Femur (tissue), 1 donor: ENCODE measurements around the gene TNP2.
"Not testable (repeated sequence)": the region's sequence is repeated elsewhere in the genome, so short reads cannot be mapped to it uniquely, and the experiment has no call there.

Experiments
- DNase-seq: peaks from one replicate; pipeline ENCODE4 v3.0.0-alpha.2; 2017

TNP2 gene

DNA sequence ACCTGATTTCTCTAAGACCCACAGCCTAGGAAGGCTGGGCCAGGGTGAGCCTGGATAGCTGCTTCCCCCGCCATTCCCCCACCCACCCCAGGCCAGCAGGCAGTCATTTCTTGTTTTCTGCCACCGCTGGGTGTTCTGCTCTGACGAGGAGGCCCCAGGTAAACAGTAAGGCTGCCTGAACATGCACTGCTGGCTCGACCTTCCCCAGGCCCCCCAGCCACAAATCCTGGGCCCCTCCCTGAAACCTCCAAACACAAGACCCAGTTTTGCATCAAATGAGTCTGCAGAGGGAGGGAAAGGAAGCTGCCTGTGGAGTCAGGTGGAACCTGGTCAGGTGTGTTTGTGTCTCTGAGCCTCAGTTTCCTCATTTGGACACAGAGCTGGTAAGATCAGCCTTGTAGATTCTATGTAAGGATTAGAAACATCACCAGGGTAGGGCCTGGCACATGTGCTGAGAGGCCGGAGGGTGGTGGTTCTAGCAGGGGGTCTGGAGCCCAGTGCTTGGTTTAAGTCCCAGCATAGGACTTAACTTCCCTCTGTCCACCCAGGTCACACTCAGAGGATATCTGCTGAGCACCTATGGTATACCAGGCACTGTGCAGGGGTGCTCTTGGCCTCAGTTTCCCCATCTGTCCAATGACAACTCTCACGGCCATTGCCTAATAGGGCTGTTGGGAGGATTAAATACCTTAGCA, 30.9 kb upstream of the TNP2 start:
- DNase-seq, result no peak

DNA sequence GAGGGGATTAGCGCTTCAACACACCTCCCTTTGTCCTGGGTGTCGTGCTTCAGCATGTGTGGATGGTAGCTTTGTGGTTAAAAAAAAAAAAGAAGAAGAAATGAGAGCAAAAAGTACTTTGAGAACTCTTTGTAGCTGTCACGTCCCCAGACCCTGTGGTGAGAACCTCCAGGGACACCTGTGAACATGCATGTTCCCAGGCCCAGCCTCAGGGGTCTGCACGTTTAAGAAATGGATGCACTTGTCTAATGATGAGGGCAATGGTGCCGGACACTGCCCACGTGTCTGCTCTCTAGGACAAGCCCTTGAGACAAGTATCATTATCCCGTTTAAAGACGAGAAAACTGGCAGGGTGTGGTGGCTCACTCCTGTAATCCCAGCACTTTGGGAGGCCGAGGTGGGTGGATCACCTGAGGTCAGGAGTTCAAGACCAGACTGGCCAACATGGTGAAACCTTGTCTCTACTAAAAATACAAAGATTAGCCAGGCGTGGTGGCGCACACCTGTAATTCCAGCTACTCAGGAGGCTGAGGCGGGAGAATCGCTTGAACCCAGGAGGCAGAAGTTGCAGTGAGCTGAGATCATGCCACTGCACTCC, 29.9 kb upstream of the TNP2 start:
- not testable (repeated sequence) for DNase-seq

DNA sequence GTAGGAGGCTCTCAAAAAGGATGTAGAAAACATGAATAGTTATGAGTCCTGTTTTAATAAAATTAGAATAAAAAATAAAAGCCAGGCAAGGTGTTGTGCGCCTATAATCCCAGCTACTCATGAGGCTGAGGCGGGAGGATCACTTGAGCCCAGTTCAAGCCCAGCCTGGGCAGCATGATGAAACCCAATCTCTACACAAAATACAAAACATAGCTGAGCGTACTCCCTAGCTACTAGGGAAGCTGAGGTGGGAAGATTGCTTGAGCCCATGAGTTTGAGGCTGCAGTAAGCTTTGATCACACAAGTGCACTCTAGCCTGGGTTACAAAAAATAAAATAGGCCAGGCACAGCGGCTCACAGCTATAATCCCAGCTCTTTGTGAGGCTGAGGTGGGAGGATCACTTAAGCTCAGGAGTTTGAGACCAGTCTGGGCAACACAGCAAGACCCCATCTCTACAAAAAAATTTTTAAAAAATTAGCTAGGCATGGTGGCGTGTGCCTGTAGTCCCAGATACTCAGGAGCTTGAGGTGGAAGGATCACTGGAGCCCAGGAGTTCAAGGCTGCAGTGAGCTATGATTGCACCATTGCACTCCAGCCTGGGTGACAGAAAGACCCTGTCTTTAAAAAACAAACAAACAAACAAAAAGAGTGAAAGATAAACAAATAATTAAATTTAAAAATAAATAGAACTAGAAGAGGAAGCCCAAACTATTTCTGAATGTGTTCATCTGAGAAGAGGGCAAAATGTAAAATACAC, 29.2 kb upstream of the TNP2 start:
- no peak for DNase-seq

DNA sequence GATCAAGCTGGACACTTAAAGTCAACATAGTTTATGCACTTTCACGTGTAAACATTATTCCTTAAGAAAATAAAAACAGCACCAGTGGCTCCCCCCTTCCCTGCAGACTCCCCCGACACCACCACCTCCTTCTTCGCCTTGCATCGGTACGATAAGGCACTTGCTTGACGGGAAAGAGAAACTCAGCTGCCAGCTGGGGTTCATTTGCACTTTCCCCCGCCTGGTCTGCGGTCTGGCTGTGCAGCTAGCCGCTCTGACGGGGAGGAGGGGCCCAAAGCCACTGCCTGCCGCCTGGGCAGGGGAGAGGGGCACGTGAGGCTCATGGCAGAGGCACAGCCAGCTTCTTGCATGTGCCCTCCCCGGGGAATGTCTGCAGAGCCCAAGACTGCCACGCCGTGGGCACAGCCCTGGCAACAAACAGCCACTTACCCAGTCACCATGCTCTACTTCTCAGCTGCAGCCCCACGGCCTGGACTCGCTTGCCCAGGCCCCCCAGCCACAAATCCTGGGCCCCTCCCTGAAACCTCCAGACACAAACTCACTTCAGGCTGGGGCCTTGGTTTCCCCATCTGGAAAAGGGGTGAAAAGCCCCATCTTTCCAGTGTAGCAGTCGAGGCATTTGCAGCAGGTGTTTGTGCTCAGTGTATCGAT, 28.5 kb upstream of the TNP2 start:
- peak; percentile 86 for DNase-seq

DNA sequence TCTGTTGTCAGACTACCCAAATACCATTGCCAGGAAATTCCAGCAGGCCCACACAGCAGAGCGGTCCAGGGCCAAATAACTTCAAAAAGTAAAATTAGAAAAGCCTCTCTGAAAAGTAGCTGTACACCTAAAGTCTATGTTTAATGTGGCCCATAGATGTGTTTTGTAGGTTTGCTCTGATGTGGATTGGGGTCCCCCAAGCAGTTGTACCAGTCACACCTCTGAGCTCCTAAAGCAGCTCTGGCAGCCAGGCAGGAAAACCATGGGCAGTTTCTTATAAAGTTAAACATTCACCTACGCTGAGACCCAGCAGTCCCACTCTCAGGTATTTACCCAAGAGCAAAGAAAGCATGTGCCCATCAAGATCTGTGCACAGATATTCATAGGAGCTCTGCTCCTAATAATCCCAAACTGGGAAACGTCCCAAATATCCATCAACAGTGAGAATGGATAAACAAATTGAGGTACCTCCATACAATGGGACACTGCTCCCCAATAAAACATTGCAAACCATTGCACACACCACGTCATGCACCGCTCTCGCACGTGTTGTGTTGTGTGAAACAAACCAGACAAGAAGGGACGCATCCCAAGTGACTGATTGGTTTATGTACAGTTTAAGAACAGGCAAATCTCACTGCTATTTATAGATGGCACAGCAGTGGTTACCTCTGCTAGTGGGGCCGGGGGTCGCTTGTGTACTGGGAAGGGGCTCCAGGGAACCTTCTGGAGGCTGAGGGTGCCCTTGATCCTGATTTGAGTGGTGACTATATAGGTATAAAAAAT, 27.8 kb upstream of the TNP2 start:
- no peak for DNase-seq

DNA sequence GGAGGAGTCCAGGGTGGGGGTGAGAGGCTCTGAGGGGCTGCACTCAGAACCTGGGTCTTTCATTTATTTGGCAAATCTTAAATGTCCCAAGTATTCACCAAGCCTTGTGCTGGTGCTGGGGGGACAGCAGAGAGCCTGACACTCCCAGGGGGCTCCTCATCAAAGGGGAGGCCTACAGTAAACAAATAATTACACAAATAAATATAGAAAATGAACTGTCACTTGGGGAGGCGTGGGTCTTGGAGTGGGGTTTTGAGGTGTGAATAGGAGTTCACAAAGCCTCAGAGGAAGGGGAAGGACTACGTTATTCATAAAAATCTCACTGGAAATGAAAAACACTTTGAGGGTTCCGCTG, 27.2 kb upstream of the TNP2 start:
- no peak for DNase-seq

DNA sequence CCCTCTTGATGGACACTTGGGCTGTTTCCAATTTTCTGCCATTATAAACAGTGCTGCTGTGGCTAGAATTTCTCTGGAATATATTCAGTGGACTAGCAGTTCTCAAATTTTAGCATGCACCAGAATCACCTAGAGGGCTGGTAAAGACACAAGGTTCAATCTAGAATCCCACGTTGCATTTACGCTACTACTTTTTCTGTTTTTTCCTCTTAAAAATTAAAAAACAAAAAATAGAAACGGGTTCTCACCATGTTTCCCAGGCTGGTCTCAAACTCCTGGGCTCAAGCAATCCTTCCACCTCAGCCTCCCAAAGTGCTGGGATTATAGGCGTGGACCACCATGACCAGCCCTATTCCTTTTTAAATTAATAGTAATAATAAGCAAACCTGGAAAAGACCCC, 26.5 kb upstream of the TNP2 start:
- no peak for DNase-seq

DNA sequence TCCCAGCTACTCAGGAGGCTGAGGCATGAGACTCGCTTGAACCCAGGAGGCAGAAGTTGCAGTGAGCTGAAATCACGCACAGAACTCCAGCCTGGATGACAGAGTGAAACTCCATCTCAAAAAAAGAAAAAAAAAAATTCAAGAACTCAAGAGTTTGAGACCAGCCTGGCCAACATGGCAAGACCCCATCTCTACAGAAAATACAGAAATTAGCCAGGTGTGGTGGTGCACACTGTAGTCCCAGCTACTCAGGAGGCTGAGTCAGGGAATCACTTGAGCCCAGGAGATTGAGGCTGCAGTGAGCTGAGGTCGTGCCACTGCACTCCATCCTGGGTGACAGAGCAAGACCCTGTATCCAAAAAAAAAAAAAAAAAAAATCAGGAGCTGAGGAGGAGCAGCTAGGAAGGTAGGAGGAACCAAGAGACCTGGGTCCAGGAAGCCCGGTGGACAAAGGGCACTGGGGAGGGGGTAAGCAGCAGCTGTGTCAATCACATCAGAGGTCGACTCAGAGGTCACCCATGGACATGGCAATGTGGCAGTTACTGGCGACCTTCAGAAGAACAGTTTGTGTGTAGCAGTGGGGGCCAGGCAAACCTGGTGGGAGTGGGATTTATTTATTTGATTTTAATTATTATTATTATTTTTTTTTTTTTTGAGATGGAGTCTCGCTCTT, 23.1 kb upstream of the TNP2 start:
- no peak for DNase-seq

DNA sequence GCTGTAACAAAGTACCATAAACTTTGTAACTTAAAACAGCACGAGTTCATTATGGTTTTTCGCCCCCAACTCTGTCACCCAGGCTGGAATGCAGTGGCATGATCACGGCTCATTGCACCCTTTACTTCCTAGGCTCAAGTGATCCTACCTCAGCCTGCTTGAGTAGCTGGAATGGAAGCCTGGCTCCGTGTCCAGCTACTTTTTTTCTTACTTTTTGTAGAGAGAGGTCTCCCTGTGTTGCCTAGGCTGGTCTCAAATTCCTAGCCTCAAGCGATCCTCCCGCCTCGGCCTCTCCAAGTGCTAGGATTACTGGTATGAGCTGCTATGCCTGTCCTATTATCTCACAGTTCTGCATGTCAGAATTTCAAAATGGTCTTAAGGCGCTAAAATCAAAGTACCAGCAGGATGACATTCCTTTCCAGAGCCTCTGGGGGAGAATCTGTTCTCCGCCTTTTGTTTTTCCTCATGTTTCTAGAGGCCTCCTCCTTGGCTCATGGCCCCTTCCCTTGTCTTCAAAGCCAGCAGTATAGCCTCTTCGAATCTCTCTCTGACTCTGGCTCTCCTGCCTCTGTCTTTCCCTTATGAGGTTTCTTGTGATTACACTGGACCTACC, 22.1 kb upstream of the TNP2 start:
- DNase-seq, result no peak

DNA sequence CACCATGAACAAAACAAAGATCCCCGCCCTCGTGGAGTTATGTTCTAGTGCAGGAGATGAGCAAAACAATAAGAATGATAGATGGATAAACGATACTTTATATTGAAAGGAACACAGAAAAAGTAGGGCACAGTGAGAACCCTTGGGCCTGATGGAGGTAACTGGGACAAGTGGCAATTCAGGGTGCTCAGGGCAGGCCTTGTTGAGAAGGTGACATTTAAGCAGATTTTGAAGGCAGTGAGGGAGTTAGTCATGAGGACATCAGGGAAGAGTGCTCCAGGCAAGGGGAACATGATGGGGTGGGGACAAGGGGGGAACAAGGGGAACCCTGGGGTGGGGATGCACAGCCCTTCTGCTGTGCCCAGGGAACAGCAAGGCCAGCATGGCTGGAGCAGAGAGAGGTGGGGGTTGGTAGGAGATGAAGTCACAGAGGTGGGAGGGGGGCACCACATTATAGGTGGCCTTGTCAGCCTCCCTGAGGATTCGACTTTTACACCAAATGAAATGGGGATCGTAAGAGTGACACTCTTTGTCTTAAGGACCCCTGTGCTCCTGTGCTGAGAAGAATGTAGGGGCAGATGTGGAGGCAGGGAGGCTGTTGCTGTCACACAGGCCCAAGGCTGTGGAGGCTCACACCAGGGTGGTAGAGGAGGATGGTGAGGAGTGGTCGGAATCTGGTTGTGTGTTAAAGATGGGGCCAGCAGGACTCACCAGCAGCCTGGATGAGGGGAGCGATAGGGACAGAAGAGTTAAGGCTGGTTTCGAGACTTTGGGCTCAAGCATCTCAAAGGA, 21.2 kb upstream of the TNP2 start:
- DNase-seq, result no peak

DNA sequence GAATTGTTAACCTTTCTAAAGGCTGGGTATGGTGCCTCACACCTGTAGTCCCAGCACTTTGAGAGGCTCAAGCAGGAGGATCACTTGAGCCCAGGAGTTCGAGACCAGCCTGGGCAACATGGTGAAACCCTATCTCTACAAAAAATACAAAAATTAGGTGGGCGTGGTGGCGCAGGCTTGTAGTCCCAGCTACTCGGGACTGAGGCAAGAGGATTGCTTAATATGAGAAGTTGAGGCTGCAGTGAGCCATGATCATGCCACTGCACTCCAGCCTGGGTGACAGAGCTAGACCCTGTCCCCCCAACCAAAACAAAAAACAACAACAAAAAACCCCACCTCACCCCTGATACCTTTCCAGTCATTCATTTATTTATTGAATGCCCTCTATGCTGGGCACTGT, 20.6 kb upstream of the TNP2 start:
- DNase-seq, result not testable (repeated sequence)

DNA sequence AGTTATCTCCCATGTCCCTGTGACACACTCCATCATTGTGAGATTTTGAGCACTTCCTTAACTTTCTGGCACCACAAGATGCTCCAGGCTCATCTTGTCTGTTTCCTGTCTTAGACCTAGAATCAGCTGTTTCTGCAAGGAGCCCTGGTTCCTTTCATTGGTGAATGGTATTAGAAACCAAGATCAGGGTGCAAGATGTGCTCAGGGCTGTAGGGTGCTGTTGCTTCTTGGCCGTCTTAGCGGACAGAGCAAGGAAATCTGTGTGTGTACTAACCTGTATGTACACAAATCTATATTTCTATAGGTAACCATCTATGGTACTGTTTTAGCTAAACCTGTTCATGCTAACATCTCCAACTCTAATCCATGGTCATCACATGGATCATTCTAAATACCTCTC, 20.1 kb upstream of the TNP2 start:
- DNase-seq, result no peak

DNA sequence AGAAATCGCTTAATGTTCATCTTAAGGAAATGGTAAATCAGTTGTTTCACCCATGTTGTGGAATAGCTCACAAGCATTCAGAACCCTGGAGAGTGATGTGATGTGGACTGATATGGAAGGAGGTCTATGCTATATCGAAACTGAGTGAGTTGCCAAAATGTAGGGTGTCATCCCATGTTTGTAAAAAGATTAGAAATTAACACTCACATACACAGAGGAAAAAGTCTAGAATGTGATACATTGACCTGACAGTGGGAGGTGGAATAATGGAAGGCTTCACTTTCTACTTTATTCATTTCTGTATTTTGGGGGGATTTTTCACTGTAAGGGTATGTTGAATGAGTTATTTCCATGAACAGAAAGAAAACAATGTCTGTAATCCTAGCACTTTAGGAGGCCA, 16.7 kb upstream of the TNP2 start:
- DNase-seq, result no peak

DNA sequence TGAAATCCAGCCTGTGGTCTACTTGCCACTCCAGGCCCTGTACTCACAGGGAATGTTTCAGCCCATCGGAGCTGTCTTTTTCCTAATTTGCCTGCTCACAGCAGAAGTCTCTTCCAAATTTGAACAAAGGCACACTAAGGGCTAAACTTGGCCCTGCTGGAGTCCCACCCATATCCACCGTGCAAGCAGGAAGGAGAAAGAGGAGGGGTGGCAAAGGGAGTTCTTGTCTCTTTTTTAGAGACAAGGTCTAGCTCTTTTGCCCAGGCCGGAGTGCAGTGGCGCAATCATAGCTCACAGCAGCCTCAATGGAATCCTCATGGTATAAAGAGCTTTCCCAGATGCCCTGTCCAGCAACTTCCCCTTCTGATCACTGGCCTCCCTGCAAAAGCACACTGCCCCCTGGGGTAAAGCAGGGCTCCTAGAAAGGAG, 14.7 kb upstream of the TNP2 start:
- no peak for DNase-seq

DNA sequence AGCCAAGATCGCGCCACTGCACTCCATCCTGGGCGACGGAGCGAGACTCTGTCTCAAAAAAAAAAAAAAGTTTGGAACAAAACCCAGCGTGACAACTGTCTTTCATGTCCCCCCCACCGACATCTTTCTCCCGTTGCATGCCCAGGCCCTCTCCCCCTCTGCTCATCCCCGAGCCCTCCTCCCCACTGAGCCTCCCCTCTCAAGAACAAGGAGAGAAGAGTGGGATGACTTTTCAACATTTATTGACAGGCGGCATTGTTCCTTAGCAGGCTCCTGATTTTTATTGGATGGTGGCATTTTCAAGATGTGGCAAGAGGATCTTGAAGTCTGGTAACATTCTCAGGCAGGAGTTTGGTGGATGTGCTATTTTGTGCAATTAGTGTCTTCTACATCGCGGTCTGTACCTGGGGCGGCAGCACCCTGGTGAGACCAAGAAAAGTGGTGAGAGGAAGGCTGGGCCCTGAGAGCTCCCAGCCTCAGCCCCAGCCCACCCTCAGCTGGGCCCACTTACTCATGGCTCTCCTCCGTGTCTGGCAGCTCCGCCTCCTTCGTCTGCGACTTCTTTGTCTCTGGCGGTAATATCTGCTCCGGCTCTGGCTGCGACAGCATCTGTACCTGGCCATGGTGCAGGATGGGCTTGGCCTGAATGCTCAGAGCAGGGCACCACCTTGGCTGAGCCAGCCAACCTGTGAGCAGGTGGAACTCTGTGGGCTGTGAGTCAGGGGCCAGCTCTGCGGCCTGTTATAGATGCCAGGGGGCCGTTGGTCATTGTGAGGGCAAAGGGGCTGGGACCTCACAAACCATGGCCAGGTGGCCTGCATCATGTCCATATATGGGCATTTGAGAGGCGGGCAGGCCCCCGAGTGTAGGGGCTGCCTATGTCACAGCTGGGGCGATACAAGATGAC, 11.7 kb upstream of the TNP2 start, which contains the start of gene PRM1:
TSS of gene PRM1 (minus strand) at position 715 of the 907 bp plus-strand sequence. CDS start at position 623, 92 bp downstream.
- no peak for DNase-seq

DNA sequence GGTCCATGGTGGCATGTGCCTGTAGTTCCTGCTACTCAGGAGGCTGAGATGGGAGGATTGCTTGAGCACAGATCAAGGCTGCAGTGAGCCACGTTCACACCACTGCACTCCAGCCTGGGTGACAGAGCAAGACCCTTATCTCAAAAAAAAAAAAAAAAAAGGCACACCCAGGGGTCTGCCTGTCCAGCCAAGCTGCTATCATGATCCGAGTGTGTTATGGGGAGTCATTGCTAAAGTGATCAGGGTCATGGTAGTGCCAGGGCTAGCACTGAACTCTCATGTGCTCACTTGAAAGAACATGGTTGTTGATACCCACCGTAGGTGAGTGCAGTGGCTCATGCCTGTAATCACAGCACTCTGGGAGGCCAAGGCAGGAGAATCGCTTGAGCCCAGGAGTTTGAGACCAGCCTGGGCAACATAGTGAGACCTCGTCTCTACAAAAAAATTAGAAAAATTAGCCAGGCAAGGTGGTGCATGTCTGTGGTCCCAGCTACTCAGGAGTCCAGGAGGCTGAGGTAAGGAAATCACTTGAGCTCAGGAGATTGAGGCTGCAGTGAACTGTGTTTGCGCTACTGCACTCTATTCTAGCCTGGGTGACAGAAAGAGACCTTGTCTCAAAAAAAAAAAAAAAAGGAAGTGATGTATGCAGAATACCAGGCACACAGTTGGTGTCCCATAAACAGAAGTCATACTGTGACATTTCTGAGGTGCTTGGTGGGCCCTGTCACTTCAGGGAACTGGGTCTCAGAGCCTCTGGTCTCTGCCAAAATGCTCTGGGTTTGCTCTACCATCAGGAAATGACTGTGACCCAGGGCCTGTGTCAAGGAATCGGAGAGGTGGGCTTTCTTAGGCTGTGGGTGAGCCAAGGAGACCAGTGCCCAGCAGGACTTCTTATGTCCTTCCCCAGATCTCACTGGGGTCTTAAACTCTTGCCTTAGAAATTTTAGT, 9.8 kb upstream of the TNP2 start:
- DNase-seq, result no peak

DNA sequence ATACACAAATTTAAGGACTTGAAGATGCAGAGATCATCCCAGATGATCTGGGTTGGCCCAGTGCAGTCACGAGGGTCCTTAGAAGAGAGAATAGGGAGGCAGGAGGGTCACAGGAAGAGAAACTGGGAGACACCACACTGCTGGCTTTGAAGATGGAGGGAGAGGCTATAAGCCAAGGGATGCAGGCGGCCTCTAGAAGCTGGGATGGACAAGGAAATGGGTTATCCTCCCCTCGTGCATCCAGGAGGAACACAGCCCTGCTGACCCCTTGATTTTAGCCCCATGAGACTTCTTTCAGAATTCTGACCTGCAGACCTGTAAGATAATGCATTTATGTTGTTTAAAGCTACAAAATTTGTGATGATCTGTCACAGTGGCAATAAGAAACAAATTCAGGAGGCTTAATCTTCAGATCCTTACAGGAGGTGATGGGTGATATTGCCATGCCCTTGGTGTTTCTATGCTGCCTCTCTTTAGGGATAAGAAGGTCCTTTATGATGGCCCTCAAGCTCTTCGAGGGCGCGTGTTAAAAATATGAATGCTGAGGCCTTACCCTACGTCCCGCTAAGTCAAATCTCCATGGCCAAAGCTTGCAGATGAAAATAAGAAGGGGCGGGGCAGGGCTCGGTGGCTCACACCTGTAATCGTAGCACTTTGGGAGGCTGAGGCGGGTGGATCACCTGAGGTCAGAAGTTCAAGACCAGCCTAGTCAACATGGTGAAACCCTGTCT, 8.6 kb upstream of the TNP2 start:
- no peak for DNase-seq
